HL-60 (cell line): ENCODE measurements around the gene STK17B.

Source experiments
- DNase-seq, 2 experiments: peaks; one replicate each; pipeline ENCODE4 v3.0.0-alpha.2; 2010 to 2020; ENCODE audit warnings: low read depth in 1 of 2, low spot score in 1 of 2
- H3K27ac ChIP-seq: fragments of 250-450 bp; sonication (Bioruptor Pico); replicated peaks from 2 replicates; pipeline ENCODE4 v1.5.1; 2020; ENCODE audit warnings: mild to moderate bottlenecking, moderate library complexity
- H3K27me3 ChIP-seq: fragments of 250-450 bp; sonication (Bioruptor Pico); 2 replicates; pipeline ENCODE4 v1.5.1; 2021; ENCODE audit warnings: mild to moderate bottlenecking, moderate library complexity; ENCODE audit not compliant: insufficient read depth, poor library complexity, severe bottlenecking
- H3K4me3 ChIP-seq: replicated peaks from 2 replicates; pipeline ENCODE4 v1.5.1; 2011; ENCODE audit warnings: mild to moderate bottlenecking, control low read depth, low read length; ENCODE audit not compliant: insufficient read depth
- CTCF ChIP-seq: IDR thresholded peaks from one replicate; pipeline ENCODE4 v1.5.1; 2011; ENCODE audit warnings: low read length, control low read depth, inconsistent platforms; ENCODE audit not compliant: insufficient read depth
- GABPA ChIP-seq: IDR thresholded peaks from 2 replicates; pipeline ENCODE4 v1.6.1; 2012; ENCODE audit warnings: low read depth
- POLR2AphosphoS5 ChIP-seq: IDR thresholded peaks from 2 replicates; pipeline ENCODE4 v1.6.1; 2012; ENCODE audit warnings: low read depth
- REST ChIP-seq: IDR thresholded peaks from 2 replicates; pipeline ENCODE4 v1.6.1; 2012; ENCODE audit warnings: low read depth; ENCODE audit not compliant: insufficient replicate concordance
- SPI1 ChIP-seq: IDR thresholded peaks from 2 replicates; pipeline ENCODE4 v1.6.1; 2012; ENCODE audit warnings: low read depth, mild to moderate bottlenecking, borderline replicate concordance

Gene STK17B

GRCh38 chr2:196182439-196183171 lies 11.2 kb upstream of the STK17B start:
- H3K27me3 ChIP-seq = no peaks in the 10 kb centered on the region
- no peak for DNase-seq
- TF ChIP-seq GABPA (no peak), REST (no peak), POLR2AphosphoS5 (no peak), CTCF (no peak), SPI1 (no peak)
- H3K27ac ChIP-seq = no peak overlapping the region
- no peak overlapping the region for H3K4me3 ChIP-seq

GRCh38 chr2:196181484-196181883 lies 10.1 kb upstream of the STK17B start:
- TF ChIP-seq CTCF = no peak
- TF ChIP-seq SPI1 = no peak
- no peak for TF ChIP-seq POLR2AphosphoS5
- no peak for TF ChIP-seq GABPA
- TF ChIP-seq REST = no peak
- Histone ChIP-seq H3K27me3 (no peaks in the 10 kb centered on the region), H3K4me3 (no peak overlapping the region), H3K27ac (no peak overlapping the region)
- no peak for DNase-seq

- no peak for DNase-seq
- H3K27ac ChIP-seq = no peak overlapping the region
- no peaks in the 10 kb centered on the region for H3K27me3 ChIP-seq
- TF ChIP-seq GABPA (no peak), SPI1 (no peak), POLR2AphosphoS5 (no peak), REST (no peak), CTCF (no peak)
- H3K4me3 ChIP-seq = no peak overlapping the region
Observed at GRCh38 chr2:196177124-196177523, 5.7 kb upstream of the STK17B start.
